SKM-1 treated with dmso at 0.1 percent for 144 hours (cell line): ENCODE results near the gene DOK1.

ENCODE experiments used
- DNase-seq: peaks from one replicate; lab custom pipeline; 2025; ENCODE audit not compliant: unreplicated experiment; lab: John Stamatoyannopoulos, UW

DOK1 gene

DNA sequence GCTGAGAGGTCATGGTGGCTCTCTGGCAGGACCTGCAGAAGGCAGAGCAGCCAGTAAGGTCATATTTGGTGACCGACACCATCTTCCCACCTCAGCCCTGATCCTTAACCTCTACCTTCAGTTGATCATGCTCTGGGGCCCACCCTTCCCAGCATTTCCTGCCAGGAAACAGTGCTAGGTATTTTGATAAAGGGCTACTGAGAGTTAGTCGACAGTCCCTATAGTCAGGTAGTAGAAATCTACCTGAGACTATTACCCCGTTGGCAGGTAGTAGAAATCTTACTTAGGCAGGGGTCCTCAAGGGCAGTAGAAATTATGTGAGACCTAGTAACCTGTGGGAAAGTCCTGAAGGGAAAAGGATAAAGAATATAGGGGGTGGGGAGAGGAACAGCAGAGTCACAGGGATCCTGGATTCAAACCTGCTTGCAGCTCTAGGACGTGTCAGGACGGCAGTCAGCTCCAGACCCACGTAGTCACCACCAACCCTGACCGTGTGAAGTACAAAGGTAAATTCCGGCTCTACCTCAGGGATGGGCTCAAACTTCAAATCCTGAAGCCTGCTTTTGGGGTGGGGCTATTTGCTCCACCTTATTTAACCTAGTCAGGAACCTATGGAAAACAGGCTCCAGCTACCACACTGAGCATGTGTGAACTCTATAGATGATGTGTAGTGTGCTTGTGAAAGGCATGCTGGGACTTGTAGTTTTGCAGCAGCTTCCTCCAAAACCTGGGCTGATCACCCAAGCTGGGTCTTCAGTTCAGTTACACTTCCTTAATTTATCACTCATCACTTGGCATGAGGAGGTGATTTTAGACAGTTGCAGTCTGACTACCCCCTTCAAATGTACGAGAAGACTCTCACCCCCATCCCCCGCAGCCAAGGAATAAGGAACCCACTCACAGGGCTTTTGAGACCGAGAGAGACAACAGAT, 28.5 kb upstream of the DOK1 start, which contains the start of gene DQX1:
DQX1 (minus strand) TSS at position 515 of the 932 bp plus-strand sequence; CDS start at position 13, 502 bp downstream.
- DNase-seq: peak; percentile 54

- DNase-seq: no peak
These were observed 27.8 kb upstream of the DOK1 start for GRCh38 chr2:74526649-74527230.

GRCh38 chr2:74527741-74528140, 26.8 kb upstream of the DOK1 start:
- DNase-seq: no peak

DNA sequence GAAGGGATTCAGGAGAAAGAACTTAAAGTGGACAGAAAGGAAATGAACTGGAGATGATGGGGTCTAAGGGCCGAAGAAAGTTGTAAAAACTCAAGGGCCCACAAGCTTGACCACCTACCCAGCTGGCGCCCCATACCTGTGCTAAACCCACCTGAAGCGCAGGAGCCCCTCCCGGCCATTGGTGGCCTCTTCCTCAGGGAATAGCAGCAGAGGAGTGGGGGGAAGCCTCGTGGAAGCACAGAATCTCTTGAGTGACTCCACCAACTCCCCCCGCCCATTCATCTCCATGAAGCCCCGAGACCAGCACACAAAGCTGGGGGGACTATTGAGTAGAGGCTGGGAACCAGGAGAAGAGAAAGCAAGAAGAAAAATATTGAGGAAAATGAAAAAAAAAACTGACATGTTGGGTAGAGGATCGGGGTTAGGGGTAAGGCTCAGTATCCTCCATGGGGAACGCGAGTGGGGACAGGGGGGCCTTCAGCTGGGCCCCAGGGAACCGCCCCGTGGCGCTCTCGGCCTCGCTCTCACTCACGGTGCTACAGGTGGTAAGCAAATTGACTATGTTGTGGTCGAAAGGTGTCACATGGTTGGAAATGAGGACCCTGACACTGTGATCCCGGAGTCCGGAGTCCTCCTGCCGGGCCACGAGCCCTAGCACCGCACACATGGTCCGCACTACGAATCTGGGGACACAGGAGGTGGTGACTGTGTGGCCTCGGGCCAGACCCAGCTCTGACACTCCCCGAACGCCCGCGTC, 25.7 kb upstream of the DOK1 start:
- DNase-seq: no peak

DNA sequence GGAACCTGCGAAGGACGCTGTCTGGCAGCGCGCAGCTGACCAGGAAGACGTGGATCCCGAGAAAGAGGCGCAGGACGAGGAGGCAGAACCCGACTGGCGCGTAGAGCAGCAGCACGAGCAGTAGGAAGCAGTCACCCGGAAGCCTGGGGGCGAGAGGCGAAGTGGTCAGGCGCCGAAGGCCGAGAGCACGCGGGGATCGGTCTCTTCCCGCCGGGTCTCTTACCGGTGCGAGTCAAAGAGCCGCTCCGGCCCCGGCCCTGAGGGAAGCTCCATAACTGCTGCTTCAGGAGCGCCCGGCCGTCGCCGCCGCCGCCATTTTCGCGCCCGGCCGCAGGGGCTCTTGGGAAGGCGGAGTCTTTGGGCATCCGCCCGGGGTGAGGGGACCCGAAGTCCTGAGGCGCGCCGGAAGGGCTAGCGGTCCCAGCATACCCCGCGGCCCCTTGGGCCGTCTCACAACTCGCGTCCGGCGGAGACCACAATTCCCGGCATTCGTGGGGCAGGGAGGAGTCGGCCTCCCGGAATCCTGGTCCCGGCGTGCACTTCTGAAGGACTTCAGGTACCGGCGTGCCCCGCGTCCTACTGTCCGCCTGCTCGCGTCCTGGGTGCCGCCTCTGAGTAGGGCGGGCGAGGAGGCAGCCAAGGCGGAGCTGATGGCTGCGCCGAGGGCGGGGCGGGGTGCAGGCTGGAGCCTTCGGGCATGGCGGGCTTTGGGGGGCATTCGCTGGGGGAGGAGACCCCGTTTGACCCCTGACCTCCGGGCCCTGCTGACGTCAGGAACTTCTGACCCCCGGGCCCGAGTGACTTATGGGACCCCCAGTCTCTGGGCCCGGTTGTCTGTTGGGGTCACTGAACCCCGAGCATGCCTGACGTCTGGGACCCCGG, 24.9 kb upstream of the DOK1 start, which contains the start of the genes AUP1 and HTRA2:
AUP1 (minus strand) TSS at position 350 of the 882 bp plus-strand sequence; CDS start at position 273, 77 bp downstream.
HTRA2 (plus strand) TSS at position 577 of the 882 bp plus-strand sequence; CDS start at position 651, 74 bp downstream.
- peak; percentile 98 for DNase-seq

- DNase-seq: no peak
These were observed 24.0 kb upstream of the DOK1 start for GRCh38 chr2:74530239-74531187.

DNA sequence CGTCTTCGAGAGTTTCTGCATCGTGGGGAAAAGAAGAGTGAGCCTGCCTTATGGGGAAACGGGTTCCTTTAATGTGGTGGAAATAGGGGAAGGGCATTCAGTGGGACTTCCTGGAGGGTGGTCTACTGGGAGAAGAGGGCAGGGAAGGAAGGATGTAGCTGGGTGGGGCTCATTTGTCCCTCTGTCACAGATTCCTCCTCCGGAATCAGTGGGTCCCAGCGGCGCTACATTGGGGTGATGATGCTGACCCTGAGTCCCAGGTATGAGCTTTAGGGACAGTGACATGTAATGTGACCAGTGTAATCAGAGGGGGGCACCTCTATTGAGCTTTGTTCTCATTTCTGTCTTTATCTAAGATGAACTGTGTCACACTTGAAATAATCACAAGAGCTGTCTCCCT, 22.9 kb upstream of the DOK1 start:
- DNase-seq: no peak

DNA sequence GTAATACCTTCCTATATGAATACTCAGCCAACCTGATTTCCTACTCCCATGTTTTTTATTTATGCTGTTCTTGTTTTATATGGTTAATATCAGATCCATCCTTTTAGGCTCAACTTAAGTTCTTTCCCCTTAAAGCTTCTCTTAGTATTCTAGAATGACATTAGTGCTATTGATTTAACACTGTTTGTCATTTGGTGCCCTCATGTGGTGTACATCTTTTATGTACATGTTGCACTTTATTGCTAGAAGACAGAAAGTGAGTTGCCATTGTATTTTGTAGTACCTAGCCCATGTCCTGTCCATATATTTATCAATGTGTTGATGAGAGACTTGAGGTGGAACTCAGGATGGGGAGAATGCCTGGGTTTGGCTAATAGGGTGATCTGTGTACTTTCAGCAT, 22.3 kb upstream of the DOK1 start:
- DNase-seq: no peak

DNA sequence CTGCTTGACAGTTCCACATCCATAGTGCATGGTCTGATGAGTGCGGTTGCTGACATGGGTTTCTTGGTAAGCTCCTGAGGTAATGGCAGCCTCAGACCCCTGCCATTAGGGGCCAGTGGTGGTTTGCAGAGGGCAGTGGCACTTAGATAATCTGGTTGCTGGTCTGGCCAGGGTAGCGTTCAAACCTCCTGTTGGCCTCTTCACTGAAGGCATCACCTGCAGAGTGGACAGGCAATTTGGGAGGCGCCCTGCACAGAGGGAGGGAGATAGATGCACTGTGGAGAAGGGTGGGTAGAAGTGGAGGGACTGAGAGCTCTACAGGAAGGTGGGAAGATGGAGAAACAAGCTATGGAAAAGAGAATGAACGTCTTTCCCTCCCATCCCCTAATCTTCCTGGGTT, 21.1 kb upstream of the DOK1 start:
- no peak for DNase-seq

DNA sequence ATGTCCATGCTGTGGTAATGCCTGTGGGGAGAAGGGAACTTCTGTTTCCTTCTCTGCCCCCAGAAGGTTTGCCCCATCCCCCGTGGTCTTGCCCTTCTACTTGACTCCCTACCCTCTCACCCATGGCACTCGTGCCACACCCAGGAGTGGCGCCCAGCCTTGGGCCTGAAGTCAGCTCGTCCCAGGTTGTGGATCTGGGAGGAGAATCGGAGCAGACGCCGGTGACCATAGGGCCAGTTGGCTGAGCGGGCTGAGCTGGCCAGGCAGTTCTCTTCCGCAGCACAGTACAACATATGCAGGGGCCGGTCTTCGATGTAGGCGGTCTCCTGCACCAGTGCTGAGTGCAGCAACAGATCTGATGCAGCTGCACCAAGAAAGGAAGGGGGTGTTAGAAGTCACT, 20.1 kb upstream of the DOK1 start:
- DNase-seq: no peak

GRCh38 chr2:74535440-74535965, 19.0 kb upstream of the DOK1 start:
- DNase-seq: no peak

- no peak for DNase-seq
These were observed 18.2 kb upstream of the DOK1 start for GRCh38 chr2:74536166-74536950.

- DNase-seq: no peak
These were observed 17.4 kb upstream of the DOK1 start for GRCh38 chr2:74537140-74537539.

- DNase-seq: no peak
These were observed 15.6 kb upstream of the DOK1 start for GRCh38 chr2:74538881-74539339.

- DNase-seq: no peak
These were observed 14.2 kb upstream of the DOK1 start for GRCh38 chr2:74540291-74540690.

DNA sequence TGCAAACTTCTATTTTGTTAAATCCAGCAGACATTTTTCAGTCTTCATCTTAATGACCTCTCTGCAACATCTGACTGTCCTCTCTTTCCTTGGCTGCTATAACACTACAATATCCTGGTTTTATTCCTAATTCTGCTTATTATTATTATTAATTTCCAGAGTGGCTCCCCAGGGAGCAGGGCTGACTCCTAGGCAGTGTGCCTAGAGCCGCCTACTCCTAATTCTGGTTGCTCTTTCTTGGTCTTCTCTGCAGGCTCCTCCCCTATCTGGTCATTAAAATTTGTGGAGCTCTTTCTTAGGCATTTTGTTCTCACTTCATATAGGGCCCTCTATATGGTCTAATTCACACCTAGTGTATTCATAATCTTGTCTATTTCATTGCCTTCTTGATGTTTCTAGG, 11.5 kb upstream of the DOK1 start:
- no peak for DNase-seq

- no peak for DNase-seq
These were observed 9.9 kb upstream of the DOK1 start for GRCh38 chr2:74544634-74545033.

DNA sequence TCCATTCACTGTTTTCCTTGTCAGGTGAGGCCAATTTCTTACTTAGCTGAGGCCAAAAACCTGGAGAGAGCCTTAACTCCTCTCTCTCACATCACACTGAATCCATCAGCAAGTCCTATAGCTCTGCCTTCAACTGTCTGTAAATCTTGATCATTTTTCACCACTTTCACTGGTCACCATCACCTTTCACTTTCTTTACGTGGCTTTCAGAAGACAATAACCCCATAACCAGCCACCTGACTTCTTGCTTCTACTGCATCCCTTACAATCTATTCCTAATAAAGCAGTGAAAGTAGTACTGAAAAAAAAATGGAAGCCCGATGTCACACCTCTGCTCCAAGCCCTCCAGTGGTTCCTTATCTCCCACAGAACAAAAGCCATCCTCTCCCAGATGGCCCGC, 8.5 kb upstream of the DOK1 start:
- DNase-seq: no peak
